Osteocyte (in vitro differentiated cells): Measurements from ENCODE around the gene PTGDS. TPM values are rescaled to one million over a fixed set of nuclear protein-coding genes. Genes with fewer than 3 reads are reported as not detected.

ENCODE experiments used
- DNase-seq: peaks from one replicate; pipeline ENCODE4 v3.0.0; 2021; ENCODE audit warnings: mixed read lengths; ENCODE audit not compliant: unreplicated experiment; ENCODE audit errors: extremely low spot score
- H3K27ac Mint-ChIP-seq: one replicate; pipeline ENCODE4 v1.8.0; 2021; ENCODE audit warnings: mild to moderate bottlenecking, mixed read lengths; ENCODE audit not compliant: unreplicated experiment
- H3K27me3 Mint-ChIP-seq: one replicate; pipeline ENCODE4 v1.8.0; 2021; ENCODE audit warnings: mixed read lengths; ENCODE audit not compliant: unreplicated experiment
- H3K36me3 Mint-ChIP-seq: one replicate; pipeline ENCODE4 v1.8.0; 2021; ENCODE audit warnings: mixed read lengths; ENCODE audit not compliant: unreplicated experiment
- H3K4me1 Mint-ChIP-seq: one replicate; pipeline ENCODE4 v1.8.0; 2021; ENCODE audit warnings: mixed read lengths; ENCODE audit not compliant: unreplicated experiment
- H3K4me3 Mint-ChIP-seq: one replicate; pipeline ENCODE4 v1.8.0; 2021; ENCODE audit warnings: mild to moderate bottlenecking, moderate library complexity, mixed read lengths; ENCODE audit not compliant: unreplicated experiment
- H3K9me3 Mint-ChIP-seq: one replicate; pipeline ENCODE4 v1.8.0; 2021; ENCODE audit warnings: mixed read lengths; ENCODE audit not compliant: unreplicated experiment
- CTCF ChIP-seq: fragments of 200-600 bp; sonication (generic); IDR thresholded peaks from 2 replicates; pipeline ENCODE4 v1.5.0; 2021; ENCODE audit warnings: antibody characterized with exemption, mild to moderate bottlenecking, moderate library complexity
- total RNA-seq: library from RNA; stranded (reverse); gene quantifications from 2 replicates; pipeline ENCODE4 v1.2.1, GENCODE V29; 2021

Gene PTGDS
- total RNA-seq, 1 donor from 2014 or later = 123 TPM

GRCh38 chr9:136979769-136980587, 2.7 kb downstream of the PTGDS start:
- no peaks in the 10 kb centered on the region for H3K9me3 Mint-ChIP-seq
- no peaks in the 10 kb centered on the region for H3K36me3 Mint-ChIP-seq
- H3K4me3 Mint-ChIP-seq = peak overlapping the region; percentile 22
- no peak for DNase-seq
- no peak for TF ChIP-seq CTCF
- peaks cover 4% of the 10 kb centered on the region for H3K4me1 Mint-ChIP-seq
- no peaks in the 10 kb centered on the region for H3K27me3 Mint-ChIP-seq
- no peak overlapping the region for H3K27ac Mint-ChIP-seq

- no peak for TF ChIP-seq CTCF
- Mint-ChIP-seq H3K4me3 (no peak overlapping the region), H3K36me3 (no peaks in the 10 kb centered on the region), H3K9me3 (no peaks in the 10 kb centered on the region), H3K27me3 (no peaks in the 10 kb centered on the region), H3K27ac (no peak overlapping the region), H3K4me1 (no peaks in the 10 kb centered on the region)
- no peak for DNase-seq
Observed at GRCh38 chr9:136980669-136981478, 3.6 kb downstream of the PTGDS start.

- Mint-ChIP-seq H3K27ac (no peak overlapping the region), H3K4me1 (no peaks in the 10 kb centered on the region), H3K36me3 (no peaks in the 10 kb centered on the region), H3K9me3 (no peaks in the 10 kb centered on the region), H3K4me3 (no peak overlapping the region), H3K27me3 (no peaks in the 10 kb centered on the region)
- no peak for DNase-seq
- TF ChIP-seq CTCF = no peak
Observed at GRCh38 chr9:136981588-136982231, 4.4 kb downstream of the PTGDS start.

- Mint-ChIP-seq H3K27ac (no peak within 1 kb of the TSS), H3K4me3 (no peak within 1 kb of the TSS), H3K9me3 (no peaks in the 10 kb centered on the region), H3K4me1 (no peaks in the 10 kb centered on the region), H3K36me3 (no peaks in the 10 kb centered on the region), H3K27me3 (no peaks in the 10 kb centered on the region)
- TF ChIP-seq CTCF = no peak
- DNase-seq = no peak
Observed at GRCh38 chr9:136982232-136983051, 5.1 kb downstream of the PTGDS start, which contains the start of gene LCNL1. TSS of gene LCNL1 (plus strand) at chr9:136982993. CDS start at chr9:136983587, 594 bp downstream.
